Fibroblast of lung (primary cell): ENCODE data around the gene RNGTT.

Experiments used
- CTCF ChIP-seq, 2 donors: IDR thresholded peaks in 1 of 2; conservative IDR thresholded peaks in 1 of 2; 1 replicate in 1 of 2; 2 replicates in 1 of 2; pipeline ENCODE4 v1.5.1; 2011 to 2012; ENCODE audit warnings: low read length in 2 of 2, control low read depth in 1 of 2, inconsistent platforms in 1 of 2, low read depth in 1 of 2, mild to moderate bottlenecking in 1 of 2
- EZH2 ChIP-seq: IDR thresholded peaks from 2 replicates; pipeline ENCODE4 v1.5.1; 2012; ENCODE audit warnings: low read length, control low read depth, mild to moderate bottlenecking; ENCODE audit errors: missing control alignments

- no peak for TF ChIP-seq CTCF (conservative IDR thresholded peaks at IDR 0.05 in 1 of 2, IDR thresholded peaks at IDR 0.05 in 1 of 2; ENCODE audit: low read depth in 1 of 2, low read length in 2 of 2)
- no peak for TF ChIP-seq EZH2
These were observed 41.7 kb downstream of the RNGTT start for GRCh38 chr6:88921734-88922133.
